Measurements from ENCODE around the gene ACVR1B.

Gene ACVR1B

GRCh38 chr12:52006726-52007157 is 55.2 kb downstream of the ACVR1B start, which contains the start of gene TAMALIN:
TSS of gene TAMALIN (plus strand) at chr12:52006946. CDS start at chr12:52007020, 74 bp downstream.
- peak; percentile 80 for DNase-seq

GRCh38 chr12:52007158-52007921 is 55.8 kb downstream of the ACVR1B start:
- DNase-seq = peak; percentile 59

- no peak for DNase-seq
Measured at GRCh38 chr12:52007982-52008510, 56.5 kb downstream of the ACVR1B start.

- no peak for DNase-seq
Measured at GRCh38 chr12:52009081-52009751, 57.7 kb downstream of the ACVR1B start.

- DNase-seq = no peak
Measured at GRCh38 chr12:52010152-52010622, 58.7 kb downstream of the ACVR1B start.

- DNase-seq = no peak
Measured at GRCh38 chr12:52010692-52011601, 59.4 kb downstream of the ACVR1B start.

- no peak for DNase-seq
Measured at GRCh38 chr12:52011602-52012214, 60.2 kb downstream of the ACVR1B start.

- no peak for DNase-seq
Measured at GRCh38 chr12:52013626-52014310, 62.3 kb downstream of the ACVR1B start.

- no peak for DNase-seq
Measured at GRCh38 chr12:52014567-52015530, 63.4 kb downstream of the ACVR1B start.

GRCh38 chr12:52015532-52016041 is 64.1 kb downstream of the ACVR1B start:
- DNase-seq = no peak

GRCh38 chr12:52018433-52019112 is 67.1 kb downstream of the ACVR1B start:
- DNase-seq = no peak

- no peak for DNase-seq
Measured at GRCh38 chr12:52019113-52019770, 67.7 kb downstream of the ACVR1B start.

- DNase-seq = peak; percentile 65
Measured at GRCh38 chr12:52020539-52021336, 69.2 kb downstream of the ACVR1B start.

GRCh38 chr12:52022841-52023181 is 71.3 kb downstream of the ACVR1B start:
- DNase-seq = no peak

GRCh38 chr12:52023182-52023975 is 71.9 kb downstream of the ACVR1B start:
- peak; percentile 94 for DNase-seq

- no peak for DNase-seq
Measured at GRCh38 chr12:52023976-52024688, 72.6 kb downstream of the ACVR1B start.

- DNase-seq = peak; percentile 38
Measured at GRCh38 chr12:52024845-52025230, 73.3 kb downstream of the ACVR1B start.

All from stimulated activated CD4-positive, alpha-beta T cell treated with anti-CD3 and anti-CD28 coated beads, Interleukin-4, amount 100 ng/mL, for 1 hour (primary cell).